K562 (cell line): Measurements from ENCODE around the gene HORMAD1. TPM values are rescaled to one million over a fixed set of nuclear protein-coding genes. Genes with fewer than 3 reads are reported as not detected.

ENCODE experiments used
- ATAC-seq: fragments of 200-7000 bp; cut with Tn5 transposase; 3 replicates; pipeline ENCODE4 v1.9.1; 2020; ENCODE audit warnings: moderate library complexity
- BruUV-seq: library from RNA; stranded (reverse); fragments of 400-500 nt; replicated peaks from 2 replicates; lab custom pipeline; 2021; lab: Mats Ljungman, UMichigan
- CTCF ChIA-PET: fragments of 300-600 bp; formaldehyde crosslinking; extraction: SDS; loops from one replicate; lab custom pipeline; 2021; ENCODE audit warnings: low intra/inter-chr PET ratio; lab: Yijun Ruan, JAX
- POLR2A ChIA-PET: fragments of 300-600, 350-650 bp; sonication (Branson Sonifier 250); formaldehyde crosslinking; extraction: SDS; loops from one replicate; lab custom pipeline; 2021; ENCODE audit warnings: antibody characterized with exemption, inconsistent platforms; lab: Yijun Ruan, JAX
- DNase-seq, 4 experiments: peaks; one replicate each; pipeline versions ENCODE4 v3.0.0 to v3.0.0-alpha.2; 2011 to 2018; ENCODE audit warnings: low spot score in 3 of 4, mixed read lengths in 3 of 4; ENCODE audit errors: extremely low read depth in 1 of 4
- FAIRE-seq: peaks from 2 replicates; lab custom pipeline; 2011; peaks lifted over from hg19 to GRCh38; lab: Jason Lieb, UNC
- H2AFZ ChIP-seq: 2 replicates; pipeline ENCODE4 v1.6.0; 2011; ENCODE audit warnings: low read depth, low read length, control low read depth, inconsistent platforms
- H3K27ac ChIP-seq: fragments of 200-600 bp; 3 replicates; pipeline ENCODE4 v1.8.0; 2011; ENCODE audit warnings: low read depth, mild to moderate bottlenecking, control low read depth, inconsistent platforms, low read length, moderate library complexity, mixed read lengths; ENCODE audit errors: extremely low read depth
- H3K27me3 ChIP-seq, 2 experiments: fragments of 300-600 bp in 1 of 2; 2 replicates in 1 of 2; 3 replicates in 1 of 2; pipeline versions ENCODE4 v1.6.0 to v1.8.0; 2011; ENCODE audit warnings: inconsistent platforms in 2 of 2, low read length in 2 of 2, mild to moderate bottlenecking in 1 of 2, mixed read lengths in 1 of 2, moderate library complexity in 1 of 2; ENCODE audit not compliant: control insufficient read depth in 2 of 2, insufficient read depth in 2 of 2
- H3K36me3 ChIP-seq: fragments of 300-600 bp; 3 replicates; pipeline ENCODE4 v1.8.0; 2011; ENCODE audit warnings: mild to moderate bottlenecking, low read length, inconsistent platforms; ENCODE audit not compliant: control insufficient read depth, insufficient read depth
- H3K4me1 ChIP-seq, 2 experiments: fragments of 200-600 bp in 1 of 2; replicated peaks in 1 of 2; 2 replicates in 1 of 2; 3 replicates in 1 of 2; pipeline versions ENCODE4 v1.5.1 to v1.8.0; 2011; ENCODE audit warnings: inconsistent platforms in 2 of 2, low read length in 2 of 2, mild to moderate bottlenecking in 1 of 2, mixed read lengths in 1 of 2, moderate library complexity in 1 of 2; ENCODE audit not compliant: control insufficient read depth in 2 of 2, insufficient read depth in 2 of 2
- H3K4me2 ChIP-seq: 2 replicates; pipeline ENCODE4 v1.6.1; 2011; ENCODE audit warnings: low read length, control low read depth, inconsistent platforms, mixed read lengths; ENCODE audit not compliant: insufficient read depth
- H3K4me3 ChIP-seq: fragments of 200-600 bp; sonication (generic), shearing (Covaris generic); 2 replicates; pipeline ENCODE4 v1.5.1; 2016; ENCODE audit warnings: control low read depth, inconsistent platforms
- H3K79me2 ChIP-seq: fragments of 200-600 bp; 3 replicates; pipeline ENCODE4 v1.8.0; 2011; ENCODE audit warnings: low read length, inconsistent platforms; ENCODE audit not compliant: control insufficient read depth, insufficient read depth
- H3K9ac ChIP-seq, 2 experiments: 2 replicates each; pipeline versions ENCODE4 v1.6.0 to v1.6.1; 2011; ENCODE audit warnings: low read depth in 2 of 2, low read length in 2 of 2, control low read depth in 1 of 2, inconsistent platforms in 1 of 2, mild to moderate bottlenecking in 1 of 2, mixed read lengths in 1 of 2; ENCODE audit not compliant: insufficient read depth in 1 of 2
- H3K9me1 ChIP-seq: one replicate; pipeline ENCODE4 v1.6.0; 2011; ENCODE audit warnings: inconsistent platforms, mild to moderate bottlenecking, low read length, moderate library complexity; ENCODE audit not compliant: control insufficient read depth, insufficient read depth
- H3K9me3 ChIP-seq: replicated peaks from 2 replicates; pipeline ENCODE4 v1.5.1; 2011; ENCODE audit warnings: low read depth, low read length, inconsistent platforms; ENCODE audit not compliant: control insufficient read depth, insufficient read depth
- H4K20me1 ChIP-seq: replicated peaks from 2 replicates; pipeline ENCODE4 v1.6.1; 2011; ENCODE audit warnings: low read length, inconsistent platforms, mixed read lengths; ENCODE audit not compliant: control insufficient read depth, insufficient read depth
- BACH1 ChIP-seq: fragments of 200-800 bp; sonication (Bioruptor generic); IDR thresholded peaks from 2 replicates; pipeline ENCODE4 v1.6.1; 2016; ENCODE audit warnings: missing genetic modification characterization, missing compliant biosample characterization
- ELK1 ChIP-seq: sonication (generic); formaldehyde crosslinking; IDR thresholded peaks from 2 replicates; pipeline ENCODE4 v1.8.1; 2022; ENCODE audit warnings: missing genetic modification reagents
- HOXB6 ChIP-seq: fragments of 250-450 bp; sonication (Bioruptor Pico); IDR thresholded peaks from 2 replicates; pipeline ENCODE4 v1.5.1; 2022; ENCODE audit warnings: mild to moderate bottlenecking, borderline replicate concordance
- OTX1 ChIP-seq: fragments of 450-650 bp; formaldehyde crosslinking; IDR thresholded peaks from 2 replicates; pipeline ENCODE4 v1.4.0; 2022; ENCODE audit warnings: mild to moderate bottlenecking
- PCBP1 ChIP-seq: fragments of 200-400 bp; formaldehyde crosslinking; IDR thresholded peaks from 2 replicates; pipeline ENCODE4 v1.6.1; 2018; ENCODE audit warnings: mild to moderate bottlenecking, low read depth, low read length; ENCODE audit not compliant: poor library complexity, severe bottlenecking
- POLR2H ChIP-seq: IDR thresholded peaks from 2 replicates; pipeline ENCODE4 v1.6.1; 2016; ENCODE audit warnings: missing genetic modification characterization, low read depth, mild to moderate bottlenecking, control low read depth, missing compliant biosample characterization, moderate library complexity
- RFX7 ChIP-seq: fragments of 250-450 bp; sonication (Bioruptor Pico); IDR thresholded peaks from 2 replicates; pipeline ENCODE4 v1.5.1; 2021; ENCODE audit warnings: mild to moderate bottlenecking
- TAF1 ChIP-seq: IDR thresholded peaks from 2 replicates; pipeline ENCODE4 v1.6.1; 2011; ENCODE audit warnings: mild to moderate bottlenecking, low read length, moderate library complexity; ENCODE audit not compliant: insufficient read depth, control insufficient read depth, severe bottlenecking; ENCODE audit errors: extremely low read depth
- WGBS: fragments of 100-300 bp; shearing (Covaris generic); methylation state at CpG from one replicate; pipeline ENCODE4 v1.1.6; 2016; ENCODE audit warnings: low coverage, mixed read lengths; ENCODE audit not compliant: insufficient coverage; ENCODE audit errors: missing lambda C conversion rate; 5-methylcytosine and 5-hydroxymethylcytosine counted together
- in situ Hi-C: fragments of 300-500 bp; cut with MboI; formaldehyde crosslinking; loops from 4 replicates; pipeline ENCODE4 v1.15.0; 2018; ENCODE audit warnings: inconsistent platforms, mixed read lengths
- intact Hi-C: fragments of 100-400 bp; cut with micrococcal nuclease; formaldehyde crosslinking; loops from 2 replicates; pipeline ENCODE4 v1.14.2; 2022
- polyA plus RNA-seq, 8 experiments: library from polyadenylated mRNA; depleted of rRNA in 4 of 8; stranded (reverse) in 5 of 8; unstranded in 3 of 8; fragments of >200 nt; fragmentation: Nextera tagmentation in 2 of 8; fragmentation: Illumina TruSeq in 1 of 8; extraction: Ambion mirVana in 2 of 8; extraction: Trizol in 1 of 8; gene quantifications; 2 replicates each; pipeline versions ENCODE4 v1.2.1 to v1.2.3, GENCODE V29; 2011 to 2014; ENCODE audit warnings: inconsistent platforms in 1 of 8, missing spikeins in 1 of 8
- total RNA-seq, 7 experiments: library from RNA; depleted of rRNA in 6 of 7; stranded (reverse); fragments of >200 nt in 6 of 7; fragmentation: Illumina TruSeq in 2 of 7; extraction: Trizol in 2 of 7; gene quantifications; 2 replicates each; pipeline versions ENCODE4 v1.2.1 to v1.2.3, GENCODE V29; 2011 to 2021; ENCODE audit warnings: low replicate concordance in 1 of 7
- TF ChIP-seq, protein P1 (sequence below): fragments of 450-650 bp; IDR thresholded peaks from 2 replicates; pipeline ENCODE4 v1.6.1; 2017; ENCODE audit warnings: antibody characterized with exemption, mild to moderate bottlenecking
- TF ChIP-seq, protein P2 (sequence below): fragments of 450-650 bp; IDR thresholded peaks from 2 replicates; pipeline ENCODE4 v1.7.1; 2018; ENCODE audit warnings: mild to moderate bottlenecking, low read depth; ENCODE audit not compliant: partially characterized antibody
- TF ChIP-seq, protein P3 (sequence below): sonication (generic); formaldehyde crosslinking; IDR thresholded peaks from 2 replicates; pipeline ENCODE4 v1.8.0; 2022; ENCODE audit warnings: missing genetic modification reagents, mild to moderate bottlenecking, moderate library complexity, borderline replicate concordance

HORMAD1 gene
- total and polyA plus RNA-seq, 9 of the 15 experiments (the other 6 are each of a cell fraction or from before 2014, with no cell fraction given): not detected

- Histone ChIP-seq H3K27me3 (no peaks in the 10 kb centered on the region), H4K20me1 (no peaks in the 10 kb centered on the region), H3K9ac (peak within 1 kb of the TSS in 1 of 2 experiments; percentile 57; a peak in 3 of 4 replicates), H3K4me3 (peak within 1 kb of the TSS; percentile 16), H2AFZ (peak within 1 kb of the TSS; percentile 96), H3K9me1 (no peaks in the 10 kb centered on the region), H3K36me3 (no peaks in the 10 kb centered on the region), H3K4me1 (peaks cover 4 to 15% of the 10 kb centered on the region in 2 experiments; a peak in 4 of 5 replicates), H3K4me2 (peak within 1 kb of the TSS; percentile 56), H3K27ac (peak within 1 kb of the TSS; percentile 71), H3K79me2 (no peaks in the 10 kb centered on the region), H3K9me3 (no peaks in the 10 kb centered on the region)
- CTCF ChIA-PET: no interaction called here
- ATAC-seq (peak; percentile 77), FAIRE-seq (peak; percentile 32), DNase-seq (peak in 1 of 4 experiments; percentile 35)
- BruUV-seq: TSS peak; percentile 71
- POLR2A ChIA-PET: interaction anchor here (1.0 to 1.8 kb wide), 3 partner anchors 22 to 204 kb away, joined by 4 to 5 read pairs (median 5); partner anchors contain the start of gene GOLPH3L
- WGBS: 2% methylated on average over 4 of the region's 4 CpGs
- in situ Hi-C loops: no loop called here
- intact Hi-C loops: no loop called here
- TF ChIP-seq, protein P1, sequence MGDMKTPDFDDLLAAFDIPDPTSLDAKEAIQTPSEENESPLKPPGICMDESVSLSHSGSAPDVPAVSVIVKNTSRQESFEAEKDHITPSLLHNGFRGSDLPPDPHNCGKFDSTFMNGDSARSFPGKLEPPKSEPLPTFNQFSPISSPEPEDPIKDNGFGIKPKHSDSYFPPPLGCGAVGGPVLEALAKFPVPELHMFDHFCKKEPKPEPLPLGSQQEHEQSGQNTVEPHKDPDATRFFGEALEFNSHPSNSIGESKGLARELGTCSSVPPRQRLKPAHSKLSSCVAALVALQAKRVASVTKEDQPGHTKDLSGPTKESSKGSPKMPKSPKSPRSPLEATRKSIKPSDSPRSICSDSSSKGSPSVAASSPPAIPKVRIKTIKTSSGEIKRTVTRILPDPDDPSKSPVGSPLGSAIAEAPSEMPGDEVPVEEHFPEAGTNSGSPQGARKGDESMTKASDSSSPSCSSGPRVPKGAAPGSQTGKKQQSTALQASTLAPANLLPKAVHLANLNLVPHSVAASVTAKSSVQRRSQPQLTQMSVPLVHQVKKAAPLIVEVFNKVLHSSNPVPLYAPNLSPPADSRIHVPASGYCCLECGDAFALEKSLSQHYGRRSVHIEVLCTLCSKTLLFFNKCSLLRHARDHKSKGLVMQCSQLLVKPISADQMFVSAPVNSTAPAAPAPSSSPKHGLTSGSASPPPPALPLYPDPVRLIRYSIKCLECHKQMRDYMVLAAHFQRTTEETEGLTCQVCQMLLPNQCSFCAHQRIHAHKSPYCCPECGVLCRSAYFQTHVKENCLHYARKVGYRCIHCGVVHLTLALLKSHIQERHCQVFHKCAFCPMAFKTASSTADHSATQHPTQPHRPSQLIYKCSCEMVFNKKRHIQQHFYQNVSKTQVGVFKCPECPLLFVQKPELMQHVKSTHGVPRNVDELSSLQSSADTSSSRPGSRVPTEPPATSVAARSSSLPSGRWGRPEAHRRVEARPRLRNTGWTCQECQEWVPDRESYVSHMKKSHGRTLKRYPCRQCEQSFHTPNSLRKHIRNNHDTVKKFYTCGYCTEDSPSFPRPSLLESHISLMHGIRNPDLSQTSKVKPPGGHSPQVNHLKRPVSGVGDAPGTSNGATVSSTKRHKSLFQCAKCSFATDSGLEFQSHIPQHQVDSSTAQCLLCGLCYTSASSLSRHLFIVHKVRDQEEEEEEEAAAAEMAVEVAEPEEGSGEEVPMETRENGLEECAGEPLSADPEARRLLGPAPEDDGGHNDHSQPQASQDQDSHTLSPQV: peak; percentile 50; the same call in 1 of the 2 replicates
- TF ChIP-seq, protein P2, sequence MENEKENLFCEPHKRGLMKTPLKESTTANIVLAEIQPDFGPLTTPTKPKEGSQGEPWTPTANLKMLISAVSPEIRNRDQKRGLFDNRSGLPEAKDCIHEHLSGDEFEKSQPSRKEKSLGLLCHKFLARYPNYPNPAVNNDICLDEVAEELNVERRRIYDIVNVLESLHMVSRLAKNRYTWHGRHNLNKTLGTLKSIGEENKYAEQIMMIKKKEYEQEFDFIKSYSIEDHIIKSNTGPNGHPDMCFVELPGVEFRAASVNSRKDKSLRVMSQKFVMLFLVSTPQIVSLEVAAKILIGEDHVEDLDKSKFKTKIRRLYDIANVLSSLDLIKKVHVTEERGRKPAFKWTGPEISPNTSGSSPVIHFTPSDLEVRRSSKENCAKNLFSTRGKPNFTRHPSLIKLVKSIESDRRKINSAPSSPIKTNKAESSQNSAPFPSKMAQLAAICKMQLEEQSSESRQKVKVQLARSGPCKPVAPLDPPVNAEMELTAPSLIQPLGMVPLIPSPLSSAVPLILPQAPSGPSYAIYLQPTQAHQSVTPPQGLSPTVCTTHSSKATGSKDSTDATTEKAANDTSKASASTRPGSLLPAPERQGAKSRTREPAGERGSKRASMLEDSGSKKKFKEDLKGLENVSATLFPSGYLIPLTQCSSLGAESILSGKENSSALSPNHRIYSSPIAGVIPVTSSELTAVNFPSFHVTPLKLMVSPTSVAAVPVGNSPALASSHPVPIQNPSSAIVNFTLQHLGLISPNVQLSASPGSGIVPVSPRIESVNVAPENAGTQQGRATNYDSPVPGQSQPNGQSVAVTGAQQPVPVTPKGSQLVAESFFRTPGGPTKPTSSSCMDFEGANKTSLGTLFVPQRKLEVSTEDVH: no peak
- no peak for TF ChIP-seq OTX1 (CRISPR knock-in tag)
- TF ChIP-seq ELK1 (CRISPR knock-in tag): no peak
- no peak for TF ChIP-seq HOXB6 (CRISPR knock-in tag)
- no peak for TF ChIP-seq BACH1
- no peak for TF ChIP-seq PCBP1
- TF ChIP-seq RFX7 (CRISPR knock-in tag): no peak
- no peak for TF ChIP-seq TAF1
- TF ChIP-seq, protein P3, sequence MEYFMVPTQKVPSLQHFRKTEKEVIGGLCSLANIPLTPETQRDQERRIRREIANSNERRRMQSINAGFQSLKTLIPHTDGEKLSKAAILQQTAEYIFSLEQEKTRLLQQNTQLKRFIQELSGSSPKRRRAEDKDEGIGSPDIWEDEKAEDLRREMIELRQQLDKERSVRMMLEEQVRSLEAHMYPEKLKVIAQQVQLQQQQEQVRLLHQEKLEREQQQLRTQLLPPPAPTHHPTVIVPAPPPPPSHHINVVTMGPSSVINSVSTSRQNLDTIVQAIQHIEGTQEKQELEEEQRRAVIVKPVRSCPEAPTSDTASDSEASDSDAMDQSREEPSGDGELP (CRISPR knock-in tag): no peak
- TF ChIP-seq POLR2H (tag): peak; percentile 62; the same call in 1 of the 2 replicates
Observed at GRCh38 chr1:150765296-150765976, 44.7 kb upstream of the HORMAD1 start, which contains the start of gene CTSS. CTSS (minus strand) TSS chr1:150765778; CDS start chr1:150764763, 1,015 bp downstream.
